ENCODE data around the gene DNAJA3. TPM values are rescaled to one million over a fixed set of nuclear protein-coding genes. Genes with fewer than 3 reads are reported as not detected.

The DNAJA3 gene
- total and polyA plus RNA-seq, 9 of the 15 experiments (the other 6 are each of a cell fraction or from before 2014, with no cell fraction given): 8.1 to 105 (median 79.0) TPM

DNA sequence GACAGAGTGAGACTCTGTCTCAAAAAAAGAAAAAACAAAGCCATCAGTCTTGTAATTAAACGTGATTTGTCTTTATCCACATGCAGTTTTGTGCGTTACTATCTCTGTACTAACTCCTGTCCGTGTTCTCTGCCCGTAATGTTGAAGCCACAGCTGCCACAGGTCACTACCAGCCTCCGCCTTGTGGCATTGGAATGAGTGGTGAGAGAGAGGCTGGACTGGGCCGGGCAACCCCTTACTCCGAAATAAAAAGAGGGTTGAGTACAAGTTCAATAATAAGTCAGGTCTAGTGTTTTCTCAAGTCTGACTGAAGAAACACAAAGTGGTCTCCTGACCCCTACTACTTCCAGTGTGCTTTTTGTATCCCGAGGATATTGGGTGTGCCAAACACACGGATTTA lies 5.4 kb downstream of the DNAJA3 start:
- Histone ChIP-seq H3K9me1 (ENCODE audit: control insufficient read depth, insufficient read depth, low read length) (no peaks in the 10 kb centered on the region), H3K27ac (ENCODE audit: extremely low read depth, low read depth, low read length) (no peak overlapping the region), H3K4me3 (no peak overlapping the region), H4K20me1 (replicated peaks; ENCODE audit: control insufficient read depth, insufficient read depth, low read length) (no peaks in the 10 kb centered on the region), H3K27me3 (ENCODE audit: control insufficient read depth in 2 of 2, insufficient read depth in 2 of 2, low read length in 2 of 2) (no peaks in the 10 kb centered on the region), H3K9ac (ENCODE audit: insufficient read depth in 1 of 2, low read depth in 2 of 2, low read length in 2 of 2) (no peak overlapping the region), H3K9me3 (replicated peaks; ENCODE audit: control insufficient read depth, insufficient read depth, low read depth, low read length) (no peaks in the 10 kb centered on the region), H3K36me3 (ENCODE audit: control insufficient read depth, insufficient read depth, low read length) (peaks cover 73% of the 10 kb centered on the region), H3K4me2 (ENCODE audit: insufficient read depth, low read length) (no peak overlapping the region), H3K79me2 (ENCODE audit: control insufficient read depth, insufficient read depth, low read length) (peaks cover 88% of the 10 kb centered on the region), H3K4me1 (replicated peaks in 1 of 2; ENCODE audit: control insufficient read depth in 2 of 2, insufficient read depth in 2 of 2, low read length in 2 of 2) (peaks cover 21 to 30% of the 10 kb centered on the region in 2 experiments; a peak in 4 of 5 replicates), H2AFZ (ENCODE audit: low read depth, low read length) (no peak overlapping the region)
- ATAC-seq (no peak), FAIRE-seq (no peak), DNase-seq (ENCODE audit: extremely low read depth in 1 of 4, low spot score in 3 of 4) (no peak)
- ChIA-PET POLR2A (interaction anchor here (0.6 kb wide), 1 partner anchor 19 kb away, joined by 3 read pairs; no protein-coding TSS in a partner anchor), CTCF (ENCODE audit: low intra/inter-chr PET ratio) (no interaction called here)
- WGBS (ENCODE audit: insufficient coverage, low coverage, missing lambda C conversion rate): 90% methylated on average over 9 of the region's 9 CpGs
- no TSS peak for BruUV-seq (replicated peaks)
- TF ChIP-seq TRIM24 (IDR thresholded peaks at IDR 0.05): no peak
- TF ChIP-seq ZNF316 (IDR thresholded peaks at IDR 0.05): no peak
- no peak for TF ChIP-seq SRF (CRISPR knock-in tag; IDR thresholded peaks at IDR 0.05)
- TF ChIP-seq ASH1L (IDR thresholded peaks at IDR 0.05; ENCODE audit: borderline replicate concordance, low read depth, partially characterized antibody): no peak
- TF ChIP-seq, protein P1, sequence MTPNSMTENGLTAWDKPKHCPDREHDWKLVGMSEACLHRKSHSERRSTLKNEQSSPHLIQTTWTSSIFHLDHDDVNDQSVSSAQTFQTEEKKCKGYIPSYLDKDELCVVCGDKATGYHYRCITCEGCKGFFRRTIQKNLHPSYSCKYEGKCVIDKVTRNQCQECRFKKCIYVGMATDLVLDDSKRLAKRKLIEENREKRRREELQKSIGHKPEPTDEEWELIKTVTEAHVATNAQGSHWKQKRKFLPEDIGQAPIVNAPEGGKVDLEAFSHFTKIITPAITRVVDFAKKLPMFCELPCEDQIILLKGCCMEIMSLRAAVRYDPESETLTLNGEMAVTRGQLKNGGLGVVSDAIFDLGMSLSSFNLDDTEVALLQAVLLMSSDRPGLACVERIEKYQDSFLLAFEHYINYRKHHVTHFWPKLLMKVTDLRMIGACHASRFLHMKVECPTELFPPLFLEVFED (CRISPR knock-in tag; conservative IDR thresholded peaks at IDR 0.05): no peak
- no peak for TF ChIP-seq TBP (optimal IDR thresholded peaks at IDR 0.05; ENCODE audit: low read depth, low read length)
- TF ChIP-seq ZFP30 (CRISPR knock-in tag; IDR thresholded peaks at IDR 0.05; ENCODE audit: borderline replicate concordance): no peak
- TF ChIP-seq ZNF134 (CRISPR knock-in tag; conservative IDR thresholded peaks at IDR 0.05): no peak
- no peak for TF ChIP-seq NR4A1 (CRISPR knock-in tag; IDR thresholded peaks at IDR 0.05)
- no peak for TF ChIP-seq NR4A1 (tag; IDR thresholded peaks at IDR 0.05)
- intact Hi-C loops (cut with micrococcal nuclease): no loop called here
- in situ Hi-C loops (cut with MboI): no loop called here
